OCI-LY7 (cell line): ENCODE results near the gene IGF1R. TPM values are rescaled to one million over a fixed set of nuclear protein-coding genes. Genes with fewer than 3 reads are reported as not detected.

Source experiments
- BruUV-seq: library from RNA; stranded (reverse); fragments of 400-500 nt; replicated peaks from 2 replicates; lab custom pipeline; 2021; lab: Mats Ljungman, UMichigan
- CTCF ChIA-PET: fragments of 300-600 bp; sonication (Branson Sonifier 250); formaldehyde crosslinking; loops from one replicate; lab custom pipeline; 2022; ENCODE audit warnings: antibody characterized with exemption; ENCODE audit not compliant: unreplicated experiment; lab: Charles Lee
- POLR2A ChIA-PET: fragments of 300-600 bp; sonication (Branson Sonifier 250); formaldehyde crosslinking; loops from one replicate; lab custom pipeline; 2022; ENCODE audit warnings: antibody characterized with exemption; lab: Charles Lee
- DNase-seq: peaks from one replicate; pipeline ENCODE4 v3.0.0-alpha.2; 2015; ENCODE audit warnings: low spot score
- H2AFZ ChIP-seq: fragments of 200-600 bp; sonication (generic), shearing (Covaris generic); 2 replicates; pipeline ENCODE4 v1.6.1; 2014; ENCODE audit warnings: mild to moderate bottlenecking, antibody characterized with exemption, low read length, moderate library complexity
- H3K27ac ChIP-seq: fragments of 200-600 bp; sonication (generic); 2 replicates; pipeline ENCODE4 v1.5.1; 2014; ENCODE audit warnings: mixed run types, low read depth, mild to moderate bottlenecking, moderate library complexity, low read length, inconsistent platforms; ENCODE audit not compliant: poor library complexity, severe bottlenecking
- H3K36me3 ChIP-seq: fragments of 200-600 bp; sonication (generic); 2 replicates; pipeline ENCODE4 v1.6.1; 2014; ENCODE audit warnings: mild to moderate bottlenecking, antibody characterized with exemption, low read length, moderate library complexity, mixed read lengths; ENCODE audit not compliant: insufficient read depth
- H3K4me1 ChIP-seq: fragments of 200-600 bp; sonication (generic); 2 replicates; pipeline ENCODE4 v1.5.1; 2014; ENCODE audit warnings: mild to moderate bottlenecking, low read length; ENCODE audit not compliant: insufficient read depth, poor library complexity, severe bottlenecking
- H3K4me2 ChIP-seq: fragments of 200-600 bp; sonication (generic); 2 replicates; pipeline ENCODE4 v1.6.1; 2014; ENCODE audit warnings: mild to moderate bottlenecking, low read length
- H3K4me3 ChIP-seq: fragments of 200-600 bp; sonication (generic); 2 replicates; pipeline ENCODE4 v1.5.1; 2014; ENCODE audit warnings: mild to moderate bottlenecking, low read depth, low read length; ENCODE audit not compliant: poor library complexity, severe bottlenecking
- H3K79me2 ChIP-seq: fragments of 200-600 bp; sonication (generic); 2 replicates; pipeline ENCODE4 v1.6.1; 2016; ENCODE audit warnings: low read depth, mild to moderate bottlenecking, low read length, moderate library complexity, mixed read lengths; ENCODE audit not compliant: insufficient read depth
- H3K9me2 ChIP-seq: fragments of 200-600 bp; sonication (generic); 2 replicates; pipeline ENCODE4 v1.6.1; 2016; ENCODE audit warnings: mild to moderate bottlenecking, low read length, mixed read lengths; ENCODE audit not compliant: insufficient read depth
- H3K9me3 ChIP-seq: fragments of 200-600 bp; sonication (generic); 2 replicates; pipeline ENCODE4 v1.6.1; 2014; ENCODE audit warnings: mild to moderate bottlenecking, mixed run types, low read length, mixed read lengths
- H4K20me1 ChIP-seq: fragments of 200-600 bp; sonication (generic); 2 replicates; pipeline ENCODE4 v1.6.1; 2014; ENCODE audit warnings: mild to moderate bottlenecking, antibody characterized with exemption, low read length, moderate library complexity, mixed read lengths; ENCODE audit not compliant: insufficient read depth
- CTCF ChIP-seq: fragments of 200-600 bp; sonication (generic); conservative IDR thresholded peaks from 2 replicates; pipeline ENCODE4 v1.5.1; 2014; ENCODE audit warnings: mild to moderate bottlenecking, antibody characterized with exemption, low read length, moderate library complexity, mixed read lengths
- EZH2phosphoT487 ChIP-seq: fragments of 200-600 bp; sonication (generic); IDR thresholded peaks from 2 replicates; pipeline ENCODE4 v1.6.1; 2018; ENCODE audit warnings: low read depth, borderline replicate concordance, mild to moderate bottlenecking, mixed run types, antibody characterized with exemption, low read length, moderate library complexity, mixed read lengths
- intact Hi-C: fragments of 100-400 bp; cut with micrococcal nuclease; formaldehyde crosslinking; loops from one replicate; pipeline ENCODE4 v1.10.0; 2022; ENCODE audit not compliant: unreplicated experiment
- total RNA-seq, 2 experiments: library from RNA; depleted of rRNA in 1 of 2; stranded (reverse); fragments of >200 nt in 1 of 2; shearing (Covaris generic) in 1 of 2; gene quantifications; 2 replicates each; pipeline ENCODE4 v1.2.3, GENCODE V29; 2014 to 2022

The IGF1R gene
- total RNA-seq, 2 experiments from 2014 or later, result 26.5 to 29.1 TPM

- Histone ChIP-seq H3K4me1 (no peaks in the 10 kb centered on the region), H2AFZ (no peak overlapping the region), H3K9me3 (no peaks in the 10 kb centered on the region), H3K27ac (no peak overlapping the region), H3K36me3 (no peaks in the 10 kb centered on the region), H3K4me2 (no peak overlapping the region), H4K20me1 (no peaks in the 10 kb centered on the region), H3K79me2 (no peaks in the 10 kb centered on the region), H3K4me3 (no peak overlapping the region), H3K9me2 (no peaks in the 10 kb centered on the region)
- CTCF ChIA-PET, result no interaction called here
- TF ChIP-seq CTCF (no peak), EZH2phosphoT487 (no peak)
- POLR2A ChIA-PET, result interaction anchor here (0.7 to 1.3 kb wide), 2 partner anchors 10 to 62 kb away, joined by 3 to 4 read pairs; no protein-coding TSS in a partner anchor
- BruUV-seq, result no TSS peak
- DNase-seq, result no peak
- intact Hi-C loops, result no loop called here
Observed at GRCh38 chr15:98689431-98689861, 41.1 kb downstream of the IGF1R start.

- no peaks in the 10 kb centered on the region for H3K79me2 ChIP-seq
- POLR2A ChIA-PET, result interaction anchor here (0.6 kb wide), 1 partner anchor 11 kb away, joined by 4 read pairs; no protein-coding TSS in a partner anchor
- DNase-seq, result no peak
Observed at GRCh38 chr15:98690272-98690950, 42.1 kb downstream of the IGF1R start.

More at GRCh38 chr15:98690272-98690950, 42.1 kb downstream of the IGF1R start:
- Histone ChIP-seq H2AFZ (no peak overlapping the region), H3K9me3 (no peaks in the 10 kb centered on the region), H3K27ac (no peak overlapping the region), H3K4me3 (no peak overlapping the region), H3K4me2 (no peak overlapping the region), H3K36me3 (no peaks in the 10 kb centered on the region), H3K9me2 (no peaks in the 10 kb centered on the region), H3K4me1 (no peaks in the 10 kb centered on the region), H4K20me1 (peaks cover 6% of the 10 kb centered on the region; the same call in 1 of the 2 replicates)
- no TSS peak for BruUV-seq
- intact Hi-C loops, result no loop called here
- CTCF ChIA-PET, result no interaction called here
- TF ChIP-seq CTCF, result no peak
- no peak for TF ChIP-seq EZH2phosphoT487
